ENCODE data around the gene GALNT7. TPM values are rescaled to one million over a fixed set of nuclear protein-coding genes. Genes with fewer than 3 reads are reported as not detected.

Gene GALNT7
- total and polyA plus RNA-seq, 2 donors (not counting 3 experiments of a cell fraction or from before 2014, with no cell fraction given), result 19.6 to 54.6 TPM

DNA sequence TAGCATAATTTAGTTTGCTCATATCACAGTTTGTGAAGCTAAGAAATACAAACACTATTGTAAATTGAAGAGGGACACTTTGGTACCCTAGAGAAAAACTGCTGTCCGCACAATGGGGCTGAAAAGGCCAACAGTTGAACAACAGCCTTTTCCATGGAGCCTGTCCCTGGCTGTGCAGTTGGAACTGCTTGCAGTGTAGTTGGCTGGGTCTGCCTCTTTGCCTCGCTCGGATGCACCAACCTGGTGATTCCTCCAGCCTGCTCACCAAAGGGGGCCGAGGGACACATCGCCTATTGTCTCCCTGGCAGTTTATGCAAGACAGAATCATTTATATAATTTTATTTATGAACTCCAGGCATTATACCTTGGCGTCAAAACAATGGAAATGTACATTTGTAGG is 16.5 kb upstream of the GALNT7 start:
- no peaks in the 10 kb centered on the region for H3K36me3 ChIP-seq (ENCODE audit: control insufficient read depth in 2 of 2, extremely low read depth in 1 of 2, insufficient read depth in 2 of 2, low read length in 2 of 2)
- dilution Hi-C loops (cut with MboI; ENCODE audit: extremely low pct_ligation_motif_present, low sequenced_read_pairs), result no loop called here
- H3K4me2 ChIP-seq (ENCODE audit: insufficient read depth, low read length), result no peak overlapping the region
- no peaks in the 10 kb centered on the region for H3K9me1 ChIP-seq (replicated peaks; ENCODE audit: control insufficient read depth, extremely low read depth, insufficient read depth, low read length)
- TF ChIP-seq POLR2AphosphoS5 (IDR thresholded peaks at IDR 0.05; ENCODE audit: insufficient read depth, low read depth, low read length) (no peak), GATA2 (IDR thresholded peaks at IDR 0.05; ENCODE audit: insufficient read depth, insufficient read length, low read depth, low read length) (no peak), JUN (IDR thresholded peaks at IDR 0.05; ENCODE audit: borderline replicate concordance, insufficient read depth, insufficient read length, low read depth) (no peak), MYC (IDR thresholded peaks at IDR 0.05; ENCODE audit: low read depth, low read length) (no peak)
- no peaks in the 10 kb centered on the region for H3K9me3 ChIP-seq (replicated peaks; ENCODE audit: control insufficient read depth, insufficient read depth, low read length)
- no peak overlapping the region for H3K9ac ChIP-seq (replicated peaks; ENCODE audit: extremely low read depth, insufficient read depth, low read length)
- H3K79me2 ChIP-seq (ENCODE audit: control insufficient read depth, insufficient read depth, low read length), result no peaks in the 10 kb centered on the region
- BruUV-seq (replicated peaks), result no TSS peak
- H3K27ac ChIP-seq (ENCODE audit: insufficient read depth, low read depth, low read length), result no peak overlapping the region
- H3K4me3 ChIP-seq (replicated peaks in 1 of 3; ENCODE audit: insufficient read depth in 1 of 3, low read depth in 1 of 3, low read length in 3 of 3), result no peak overlapping the region
- H3K4me1 ChIP-seq (ENCODE audit: control insufficient read depth, extremely low read depth, insufficient read depth, low read length), result peaks cover 4% of the 10 kb centered on the region
- H3K27me3 ChIP-seq (ENCODE audit: control insufficient read depth in 2 of 2, insufficient read depth in 2 of 2, low read length in 2 of 2), result no peaks in the 10 kb centered on the region
- no peaks in the 10 kb centered on the region for H4K20me1 ChIP-seq (replicated peaks; ENCODE audit: control insufficient read depth, extremely low read depth, insufficient read depth, low read length)
- H2AFZ ChIP-seq (ENCODE audit: low read depth, low read length), result no peak overlapping the region
- intact Hi-C loops (cut with micrococcal nuclease), result no loop called here
- CTCF ChIA-PET, result no interaction called here
- DNase-seq (ENCODE audit: low read depth, low spot score), result no peak
- POLR2A ChIA-PET, result no interaction called here
- no peak for FAIRE-seq

DNA sequence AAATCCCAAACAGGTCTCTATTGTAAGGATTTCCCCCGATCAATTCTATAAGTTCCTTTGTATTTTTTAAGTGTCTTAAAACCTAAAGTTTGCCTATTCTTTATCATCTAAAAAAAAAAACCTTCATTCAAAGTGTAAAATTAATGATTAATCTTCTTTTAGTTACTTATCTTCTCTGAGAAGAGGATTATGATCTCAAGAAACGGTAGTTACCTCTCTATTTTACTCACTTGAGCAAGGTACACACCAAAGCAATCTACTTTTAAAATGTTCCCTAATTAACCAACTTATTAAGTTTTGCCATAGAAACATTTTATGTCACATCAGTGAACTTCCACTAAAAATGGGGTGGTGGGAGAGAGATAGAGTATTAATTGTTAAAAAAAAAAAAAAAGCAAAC is 15.2 kb upstream of the GALNT7 start:
- CTCF ChIA-PET, result no interaction called here
- no TSS peak for BruUV-seq (replicated peaks)
- POLR2A ChIA-PET, result no interaction called here
- Histone ChIP-seq H3K9me1 (replicated peaks; ENCODE audit: control insufficient read depth, extremely low read depth, insufficient read depth, low read length) (no peaks in the 10 kb centered on the region), H3K4me1 (ENCODE audit: control insufficient read depth, extremely low read depth, insufficient read depth, low read length) (peaks cover 4% of the 10 kb centered on the region), H3K27ac (ENCODE audit: insufficient read depth, low read depth, low read length) (no peak overlapping the region), H3K4me2 (ENCODE audit: insufficient read depth, low read length) (no peak overlapping the region), H3K4me3 (replicated peaks in 1 of 3; ENCODE audit: insufficient read depth in 1 of 3, low read depth in 1 of 3, low read length in 3 of 3) (no peak overlapping the region), H4K20me1 (replicated peaks; ENCODE audit: control insufficient read depth, extremely low read depth, insufficient read depth, low read length) (no peaks in the 10 kb centered on the region), H3K36me3 (ENCODE audit: control insufficient read depth in 2 of 2, extremely low read depth in 1 of 2, insufficient read depth in 2 of 2, low read length in 2 of 2) (no peaks in the 10 kb centered on the region), H3K27me3 (ENCODE audit: control insufficient read depth in 2 of 2, insufficient read depth in 2 of 2, low read length in 2 of 2) (no peaks in the 10 kb centered on the region), H2AFZ (ENCODE audit: low read depth, low read length) (no peak overlapping the region), H3K9ac (replicated peaks; ENCODE audit: extremely low read depth, insufficient read depth, low read length) (no peak overlapping the region), H3K79me2 (ENCODE audit: control insufficient read depth, insufficient read depth, low read length) (no peaks in the 10 kb centered on the region), H3K9me3 (replicated peaks; ENCODE audit: control insufficient read depth, insufficient read depth, low read length) (no peaks in the 10 kb centered on the region)
- dilution Hi-C loops (cut with MboI; ENCODE audit: extremely low pct_ligation_motif_present, low sequenced_read_pairs) (no loop called here), intact Hi-C loops (cut with micrococcal nuclease) (loop anchor here (1.0 kb wide), 1 partner anchor 9 kb away; no protein-coding TSS in a partner anchor)
- TF ChIP-seq POLR2AphosphoS5 (IDR thresholded peaks at IDR 0.05; ENCODE audit: insufficient read depth, low read depth, low read length) (no peak), JUN (IDR thresholded peaks at IDR 0.05; ENCODE audit: borderline replicate concordance, insufficient read depth, insufficient read length, low read depth) (no peak), CTCF (IDR thresholded peaks at IDR 0.05; ENCODE audit: extremely low read depth in 1 of 2, insufficient read depth in 1 of 2, low read depth in 1 of 2, low read length in 2 of 2) (no peak), MYC (IDR thresholded peaks at IDR 0.05; ENCODE audit: low read depth, low read length) (no peak), EZH2 (IDR thresholded peaks at IDR 0.05; ENCODE audit: borderline replicate concordance, low read depth, low read length, severe bottlenecking) (no peak), FOS (IDR thresholded peaks at IDR 0.05; ENCODE audit: borderline replicate concordance, insufficient read depth, low read length) (no peak), GATA2 (IDR thresholded peaks at IDR 0.05; ENCODE audit: insufficient read depth, insufficient read length, low read depth, low read length) (no peak), MAX (IDR thresholded peaks at IDR 0.05; ENCODE audit: insufficient read depth, insufficient read length) (no peak), POLR2A (IDR thresholded peaks at IDR 0.05; ENCODE audit: low read depth, low read length) (no peak)
- DNase-seq (ENCODE audit: low read depth, low spot score) (no peak), FAIRE-seq (no peak)

Data from endothelial cell of umbilical vein (primary cell).